Mesodermal cell (in vitro differentiated cells): ENCODE results near the gene TFAP2B.

Source experiments
- H3K27ac ChIP-seq: 2 replicates; pipeline ENCODE4 v1.7.0; 2013; ENCODE audit warnings: mild to moderate bottlenecking, low read depth, low read length, moderate library complexity; ENCODE audit not compliant: severe bottlenecking
- H3K36me3 ChIP-seq: 2 replicates; pipeline ENCODE4 v1.7.1; 2013; ENCODE audit warnings: mild to moderate bottlenecking, low read length, moderate library complexity; ENCODE audit not compliant: control insufficient read depth, insufficient read depth
- H3K4me1 ChIP-seq: one replicate; pipeline ENCODE4 v1.7.1; 2013; ENCODE audit warnings: mild to moderate bottlenecking, low read length; ENCODE audit not compliant: insufficient read depth, control insufficient read depth, poor library complexity, severe bottlenecking
- H3K4me3 ChIP-seq: 2 replicates; pipeline ENCODE4 v1.7.0; 2013; ENCODE audit warnings: low read length, control low read depth, mild to moderate bottlenecking; ENCODE audit not compliant: insufficient read depth, poor library complexity, severe bottlenecking; ENCODE audit errors: extremely low read depth
- H3K9me3 ChIP-seq: 2 replicates; pipeline ENCODE4 v1.7.1; 2013; ENCODE audit warnings: mild to moderate bottlenecking, low read length, moderate library complexity; ENCODE audit not compliant: control insufficient read depth
- WGBS, 2 experiments: methylation state at CpG; one replicate each; pipeline ENCODE4 v1.1.5; 2013; ENCODE audit warnings: missing lambda C conversion rate in 2 of 2; ENCODE audit not compliant: insufficient coverage in 2 of 2; 5-methylcytosine and 5-hydroxymethylcytosine counted together

Gene TFAP2B

GRCh38 chr6:50887112-50887511, 68.4 kb downstream of the TFAP2B start:
- WGBS, 2 experiments = 100% methylated on average over 1 of the region's 1 CpG; no CpG with 5 or more reads in 1 of the 2 experiments
- no peaks in the 10 kb centered on the region for H3K4me1 ChIP-seq
- H3K36me3 ChIP-seq = no peaks in the 10 kb centered on the region
- no peak overlapping the region for H3K27ac ChIP-seq
- no peak overlapping the region for H3K4me3 ChIP-seq
- no peaks in the 10 kb centered on the region for H3K9me3 ChIP-seq

- WGBS, 2 experiments = 100% methylated on average over 1 to 2 of the region's 3 CpGs
- no peaks in the 10 kb centered on the region for H3K9me3 ChIP-seq
- no peaks in the 10 kb centered on the region for H3K36me3 ChIP-seq
- H3K4me1 ChIP-seq = no peaks in the 10 kb centered on the region
- H3K27ac ChIP-seq = no peak overlapping the region
- no peak overlapping the region for H3K4me3 ChIP-seq
These were observed 70.8 kb downstream of the TFAP2B start for GRCh38 chr6:50889497-50889896.

GRCh38 chr6:50889935-50890334, 71.3 kb downstream of the TFAP2B start:
- H3K4me3 ChIP-seq = no peak overlapping the region
- H3K27ac ChIP-seq = no peak overlapping the region
- WGBS, 2 experiments = no CpG with 5 or more reads among the region's 2 CpGs
- H3K9me3 ChIP-seq = no peaks in the 10 kb centered on the region
- H3K4me1 ChIP-seq = no peaks in the 10 kb centered on the region
- H3K36me3 ChIP-seq = no peaks in the 10 kb centered on the region

GRCh38 chr6:50890579-50890978, 71.9 kb downstream of the TFAP2B start:
- H3K4me1 ChIP-seq = no peaks in the 10 kb centered on the region
- no peak overlapping the region for H3K4me3 ChIP-seq
- H3K9me3 ChIP-seq = no peaks in the 10 kb centered on the region
- no peak overlapping the region for H3K27ac ChIP-seq
- no peaks in the 10 kb centered on the region for H3K36me3 ChIP-seq

- Histone ChIP-seq H3K4me3 (no peak overlapping the region), H3K4me1 (no peaks in the 10 kb centered on the region), H3K27ac (no peak overlapping the region), H3K36me3 (no peaks in the 10 kb centered on the region), H3K9me3 (no peaks in the 10 kb centered on the region)
These were observed 72.6 kb downstream of the TFAP2B start for GRCh38 chr6:50891290-50891689.
